ENCODE results near the gene BTBD16.

DNA sequence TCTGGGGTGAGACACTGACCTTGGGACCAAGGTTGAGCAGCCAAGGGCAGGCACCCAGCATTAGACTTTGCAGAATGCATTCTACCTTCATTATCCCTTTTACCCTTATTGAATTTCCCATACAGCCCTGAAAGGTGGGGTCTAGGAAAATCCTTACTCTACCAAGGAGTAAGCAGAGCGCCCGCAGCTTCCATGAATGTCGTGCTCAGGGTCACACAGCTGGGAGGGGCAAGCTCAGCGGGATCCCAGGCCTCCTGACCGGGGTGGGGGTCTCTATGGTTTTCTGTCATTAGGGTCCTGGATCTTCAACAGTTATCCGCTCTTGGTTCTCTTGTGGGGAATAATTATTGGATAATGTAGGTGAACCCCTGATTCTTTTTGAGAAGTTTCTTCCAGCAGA lies 30.7 kb upstream of the BTBD16 start:
- TF ChIP-seq SP1 (IDR thresholded peaks at IDR 0.05), result no peak
- TF ChIP-seq ZNF384 (IDR thresholded peaks at IDR 0.05), result no peak
- TF ChIP-seq TARDBP (IDR thresholded peaks at IDR 0.05), result no peak
- no peak for TF ChIP-seq FOXM1 (IDR thresholded peaks at IDR 0.05; ENCODE audit: borderline replicate concordance)
- TF ChIP-seq NFRKB (IDR thresholded peaks at IDR 0.05), result no peak

Data from HEK293T (cell line).